LoVo (cell line): ENCODE results near the gene RCE1.

ENCODE experiments used
- DNase-seq: peaks from one replicate; pipeline ENCODE4 v3.0.0-alpha.2; 2016; ENCODE audit warnings: low spot score

RCE1 gene

GRCh38 chr11:66856496-66857233 lies 13.4 kb downstream of the RCE1 start, which contains the start of gene LRFN4:
LRFN4 (plus strand) TSS chr11:66857064; CDS start chr11:66857745, 681 bp downstream.
- no peak for DNase-seq

- no peak for DNase-seq
Observed at GRCh38 chr11:66857234-66857926, 14.1 kb downstream of the RCE1 start.

GRCh38 chr11:66857927-66858185 lies 14.6 kb downstream of the RCE1 start:
- no peak for DNase-seq

GRCh38 chr11:66858186-66858938 lies 15.1 kb downstream of the RCE1 start:
- no peak for DNase-seq

- no peak for DNase-seq
Observed at GRCh38 chr11:66858939-66859685, 15.9 kb downstream of the RCE1 start.

- DNase-seq = no peak
Observed at GRCh38 chr11:66859686-66860448, 16.6 kb downstream of the RCE1 start.

GRCh38 chr11:66860449-66860831 lies 17.2 kb downstream of the RCE1 start:
- no peak for DNase-seq

GRCh38 chr11:66861038-66861773 lies 18.0 kb downstream of the RCE1 start:
- no peak for DNase-seq

- no peak for DNase-seq
Observed at GRCh38 chr11:66861774-66862558, 18.7 kb downstream of the RCE1 start.

GRCh38 chr11:66862559-66863037 lies 19.4 kb downstream of the RCE1 start:
- no peak for DNase-seq

GRCh38 chr11:66863428-66864125 lies 20.3 kb downstream of the RCE1 start:
- no peak for DNase-seq

- no peak for DNase-seq
Observed at GRCh38 chr11:66864172-66864901, 21.1 kb downstream of the RCE1 start.

- DNase-seq = no peak
Observed at GRCh38 chr11:66864924-66865697, 21.9 kb downstream of the RCE1 start.

- no peak for DNase-seq
Observed at GRCh38 chr11:66866007-66866406, 22.8 kb downstream of the RCE1 start.

- no peak for DNase-seq
Observed at GRCh38 chr11:66866511-66866986, 23.3 kb downstream of the RCE1 start.

- DNase-seq = no peak
Observed at GRCh38 chr11:66867425-66868040, 24.3 kb downstream of the RCE1 start.

- DNase-seq = no peak
Observed at GRCh38 chr11:66868082-66868725, 25.0 kb downstream of the RCE1 start.
